Measurements from ENCODE around the gene NEDD4L. TPM values are rescaled to one million over a fixed set of nuclear protein-coding genes. Genes with fewer than 3 reads are reported as not detected.

NEDD4L gene
- total RNA-seq, 1 donor from 2014 or later: 209 TPM

DNA sequence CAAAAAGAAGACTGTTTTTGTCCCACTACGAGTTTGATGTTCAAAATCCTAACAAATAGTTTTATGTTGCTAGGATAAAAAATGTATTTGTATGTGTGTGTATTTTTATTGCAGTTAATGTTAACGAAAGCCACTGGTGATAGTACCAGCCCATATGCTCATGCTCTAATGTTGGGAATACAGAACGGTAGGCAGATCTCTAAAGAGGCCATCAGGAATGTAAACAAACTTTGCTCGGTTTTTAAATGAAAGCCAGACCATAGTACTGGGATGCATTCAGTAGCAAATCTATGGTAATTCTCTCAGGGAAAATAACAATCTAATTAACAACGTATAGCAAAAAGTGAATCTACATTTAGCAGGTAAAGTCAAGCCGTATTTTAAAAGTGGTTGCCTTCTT, 208.1 kb downstream of the NEDD4L start:
- Mint-ChIP-seq H3K9me3 (ENCODE audit: unreplicated experiment) (peaks cover 20% of the 10 kb centered on the region), H3K27me3 (ENCODE audit: unreplicated experiment) (peaks cover 10% of the 10 kb centered on the region), H3K4me1 (ENCODE audit: low read depth, unreplicated experiment) (peaks cover 52% of the 10 kb centered on the region), H3K36me3 (ENCODE audit: unreplicated experiment) (no peaks in the 10 kb centered on the region), H3K4me3 (ENCODE audit: unreplicated experiment) (no peak overlapping the region), H3K27ac (ENCODE audit: unreplicated experiment) (peak overlapping the region; percentile 60)
- DNase-seq: no peak
- TF ChIP-seq, protein P1, sequence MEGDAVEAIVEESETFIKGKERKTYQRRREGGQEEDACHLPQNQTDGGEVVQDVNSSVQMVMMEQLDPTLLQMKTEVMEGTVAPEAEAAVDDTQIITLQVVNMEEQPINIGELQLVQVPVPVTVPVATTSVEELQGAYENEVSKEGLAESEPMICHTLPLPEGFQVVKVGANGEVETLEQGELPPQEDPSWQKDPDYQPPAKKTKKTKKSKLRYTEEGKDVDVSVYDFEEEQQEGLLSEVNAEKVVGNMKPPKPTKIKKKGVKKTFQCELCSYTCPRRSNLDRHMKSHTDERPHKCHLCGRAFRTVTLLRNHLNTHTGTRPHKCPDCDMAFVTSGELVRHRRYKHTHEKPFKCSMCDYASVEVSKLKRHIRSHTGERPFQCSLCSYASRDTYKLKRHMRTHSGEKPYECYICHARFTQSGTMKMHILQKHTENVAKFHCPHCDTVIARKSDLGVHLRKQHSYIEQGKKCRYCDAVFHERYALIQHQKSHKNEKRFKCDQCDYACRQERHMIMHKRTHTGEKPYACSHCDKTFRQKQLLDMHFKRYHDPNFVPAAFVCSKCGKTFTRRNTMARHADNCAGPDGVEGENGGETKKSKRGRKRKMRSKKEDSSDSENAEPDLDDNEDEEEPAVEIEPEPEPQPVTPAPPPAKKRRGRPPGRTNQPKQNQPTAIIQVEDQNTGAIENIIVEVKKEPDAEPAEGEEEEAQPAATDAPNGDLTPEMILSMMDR (IDR thresholded peaks at IDR 0.05; ENCODE audit: partially characterized antibody, unreplicated experiment): no peak

DNA sequence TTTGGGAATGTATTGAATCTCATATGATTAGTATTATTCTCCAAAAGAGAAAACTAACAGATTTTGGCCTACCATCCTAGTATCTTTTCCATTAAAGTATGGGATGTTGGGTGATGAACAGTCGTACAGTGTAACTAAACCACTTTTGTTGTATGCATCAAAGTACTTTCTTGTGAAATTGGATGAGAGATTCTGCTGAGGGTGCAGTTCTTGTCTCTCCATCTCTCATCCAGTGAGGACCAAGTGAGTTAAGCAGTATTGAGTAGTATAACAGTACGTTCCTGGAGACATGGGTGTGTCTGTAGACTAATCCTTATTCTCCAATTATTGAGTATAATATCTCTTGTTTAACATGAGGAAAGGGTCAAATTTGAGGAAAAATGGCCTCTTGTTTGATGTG, 209.3 kb downstream of the NEDD4L start:
- Mint-ChIP-seq H3K4me1 (ENCODE audit: low read depth, unreplicated experiment) (peaks cover 54% of the 10 kb centered on the region), H3K36me3 (ENCODE audit: unreplicated experiment) (no peaks in the 10 kb centered on the region), H3K4me3 (ENCODE audit: unreplicated experiment) (no peak overlapping the region), H3K27me3 (ENCODE audit: unreplicated experiment) (peaks cover 16% of the 10 kb centered on the region), H3K27ac (ENCODE audit: unreplicated experiment) (no peak overlapping the region), H3K9me3 (ENCODE audit: unreplicated experiment) (peaks cover 22% of the 10 kb centered on the region)
- TF ChIP-seq, protein P1 (IDR thresholded peaks at IDR 0.05; ENCODE audit: partially characterized antibody, unreplicated experiment): no peak
- DNase-seq: no peak

DNA sequence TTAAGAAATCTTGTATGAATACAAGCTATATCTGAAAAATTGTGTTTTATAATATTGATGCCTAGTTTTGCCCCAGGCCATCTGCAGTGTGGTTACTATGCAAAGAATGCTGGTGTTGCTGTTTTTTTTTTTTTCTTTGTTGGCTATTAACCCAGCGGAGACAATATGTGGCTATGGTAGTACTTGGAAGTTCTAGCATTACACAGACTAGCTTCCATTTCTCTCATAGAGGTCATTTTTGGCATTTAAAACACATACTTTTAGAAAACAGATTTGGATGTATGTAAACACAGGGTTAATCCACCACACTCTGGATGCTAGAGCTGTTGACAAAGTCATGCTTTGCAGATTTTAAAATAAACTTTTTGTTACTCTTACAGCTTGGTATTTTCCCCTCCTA, 209.8 kb downstream of the NEDD4L start:
- TF ChIP-seq, protein P1 (IDR thresholded peaks at IDR 0.05; ENCODE audit: partially characterized antibody, unreplicated experiment): no peak
- peaks cover 16% of the 10 kb centered on the region for H3K27me3 Mint-ChIP-seq (ENCODE audit: unreplicated experiment)
- no peak overlapping the region for H3K4me3 Mint-ChIP-seq (ENCODE audit: unreplicated experiment)
- H3K36me3 Mint-ChIP-seq (ENCODE audit: unreplicated experiment): no peaks in the 10 kb centered on the region
- DNase-seq: no peak
- H3K27ac Mint-ChIP-seq (ENCODE audit: unreplicated experiment): peak overlapping the region; percentile 94
- peaks cover 22% of the 10 kb centered on the region for H3K9me3 Mint-ChIP-seq (ENCODE audit: unreplicated experiment)
- peaks cover 50% of the 10 kb centered on the region for H3K4me1 Mint-ChIP-seq (ENCODE audit: low read depth, unreplicated experiment)

DNA sequence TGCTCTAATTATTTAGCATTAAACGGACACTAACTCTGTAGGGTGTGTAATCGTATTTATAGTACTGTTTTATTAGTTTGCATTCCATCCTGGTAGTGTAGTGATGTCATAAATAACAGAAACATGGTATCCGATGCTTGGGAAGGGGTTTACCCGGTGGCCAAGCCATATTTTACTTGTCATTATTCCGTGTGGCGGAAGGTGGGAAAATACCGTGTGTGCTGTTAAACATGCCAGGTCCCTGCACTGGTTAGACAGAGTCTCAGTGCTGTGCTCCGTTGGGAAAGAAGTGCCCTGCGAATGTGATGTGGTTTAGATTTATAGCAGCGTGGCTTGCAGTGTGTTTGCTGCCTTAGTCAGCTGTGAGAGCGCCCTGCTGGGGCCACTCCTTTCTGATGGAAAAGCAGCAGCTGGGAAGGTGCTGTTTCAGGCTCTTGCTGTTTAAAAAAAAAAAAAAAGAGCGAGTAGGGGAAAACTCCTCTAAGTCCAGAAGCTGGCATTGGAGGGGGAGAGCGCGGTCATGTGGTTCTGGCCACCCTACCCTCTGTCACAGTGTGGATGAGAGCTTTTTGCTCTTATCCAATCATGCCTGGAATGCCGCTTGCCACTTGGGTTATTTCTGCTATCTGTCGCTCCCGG, 211.0 kb downstream of the NEDD4L start:
- Mint-ChIP-seq H3K4me3 (ENCODE audit: unreplicated experiment) (peak overlapping the region; percentile 57), H3K27me3 (ENCODE audit: unreplicated experiment) (peaks cover 16% of the 10 kb centered on the region), H3K9me3 (ENCODE audit: unreplicated experiment) (peaks cover 22% of the 10 kb centered on the region), H3K4me1 (ENCODE audit: low read depth, unreplicated experiment) (peaks cover 50% of the 10 kb centered on the region), H3K36me3 (ENCODE audit: unreplicated experiment) (no peaks in the 10 kb centered on the region), H3K27ac (ENCODE audit: unreplicated experiment) (peak overlapping the region; percentile 94)
- TF ChIP-seq, protein P1 (IDR thresholded peaks at IDR 0.05; ENCODE audit: partially characterized antibody, unreplicated experiment): no peak
- DNase-seq: peak; percentile 35

DNA sequence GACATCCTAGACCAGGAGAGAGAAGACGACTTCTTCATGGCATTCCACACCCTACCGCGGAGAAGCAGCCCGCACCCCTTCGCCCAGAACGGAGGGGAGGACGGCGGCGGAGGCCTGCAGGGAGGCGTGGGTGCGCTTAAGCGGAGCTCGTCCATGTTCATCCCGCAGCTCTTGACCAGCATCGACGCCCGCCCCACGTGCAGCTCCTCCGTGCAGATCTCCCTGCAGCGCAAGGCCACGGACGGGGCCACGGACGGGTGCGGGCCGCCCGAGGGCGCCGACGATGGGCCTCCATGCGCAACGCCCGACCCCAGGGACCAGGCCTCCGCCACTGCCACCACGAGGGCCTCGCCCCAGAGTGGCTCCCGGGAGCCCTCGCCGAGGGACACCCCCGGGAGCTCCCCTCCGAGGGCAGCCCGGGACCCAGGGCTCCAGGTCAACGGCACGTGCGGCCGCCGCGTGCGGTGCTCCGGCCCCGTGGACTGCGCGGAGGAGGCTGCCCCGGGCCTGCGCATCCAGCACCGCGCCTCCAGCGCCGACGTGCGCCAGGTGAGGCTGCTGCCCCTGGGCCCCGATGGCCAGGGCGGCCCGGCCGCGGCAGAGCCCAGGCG, 211.8 kb downstream of the NEDD4L start:
- Mint-ChIP-seq H3K9me3 (ENCODE audit: unreplicated experiment) (peaks cover 22% of the 10 kb centered on the region), H3K36me3 (ENCODE audit: unreplicated experiment) (no peaks in the 10 kb centered on the region), H3K4me3 (ENCODE audit: unreplicated experiment) (no peak overlapping the region), H3K4me1 (ENCODE audit: low read depth, unreplicated experiment) (peaks cover 47% of the 10 kb centered on the region), H3K27me3 (ENCODE audit: unreplicated experiment) (peaks cover 16% of the 10 kb centered on the region), H3K27ac (ENCODE audit: unreplicated experiment) (peak overlapping the region; percentile 94)
- TF ChIP-seq, protein P1 (IDR thresholded peaks at IDR 0.05; ENCODE audit: partially characterized antibody, unreplicated experiment): no peak
- DNase-seq: peak; percentile 28
